Adrenal gland (tissue), 5 donors: ENCODE data around the gene PCK1.

ENCODE experiments used
- CTCF ChIP-seq, 6 experiments: fragments of 450-650 bp in 4 of 6; fragments of 200-600 bp in 2 of 6; sonication (generic) in 1 of 6; IDR thresholded peaks; 1 replicate in 5 of 6; 2 replicates in 1 of 6; pipeline versions ENCODE4 v1.5.1 to v1.8.0; 2016 to 2021; ENCODE audit warnings: antibody characterized with exemption in 6 of 6, mild to moderate bottlenecking in 2 of 6, moderate library complexity in 1 of 6
- POLR2A ChIP-seq, 2 donors: fragments of 450-650 bp; IDR thresholded peaks; one replicate each; pipeline ENCODE4 v1.6.1; 2017; ENCODE audit warnings: antibody characterized with exemption in 2 of 2, mild to moderate bottlenecking in 2 of 2, moderate library complexity in 1 of 2
- donor health status: DM: no; HTN: no; CAD: no.

- TF ChIP-seq CTCF (IDR thresholded peaks at IDR 0.05) (no peak), POLR2A (IDR thresholded peaks at IDR 0.05) (no peak)
Measured at GRCh38 chr20:57543754-57544153, 17.2 kb upstream of the PCK1 start.
